Measurements from ENCODE around the gene KLK12.

- no peak for TF ChIP-seq ZNF565 (CRISPR knock-in tag; conservative IDR thresholded peaks at IDR 0.05; ENCODE audit: low read depth)
- no peak for TF ChIP-seq POU6F1 (CRISPR knock-in tag; IDR thresholded peaks at IDR 0.05; ENCODE audit: borderline replicate concordance, low read depth)
- no peak for TF ChIP-seq TSHZ2 (CRISPR knock-in tag; IDR thresholded peaks at IDR 0.05)
- no peak for TF ChIP-seq CREB5 (CRISPR knock-in tag; IDR thresholded peaks at IDR 0.05; ENCODE audit: low read depth)
Observed at GRCh38 chr19:51047031-51047335, 12.2 kb upstream of the KLK12 start.
